CD4-positive, alpha-beta T cell treated with Interleukin-15 for 1 hour (primary cell): Measurements from ENCODE around the gene CACNA1C.

ENCODE experiments used
- DNase-seq: peaks from one replicate; pipeline ENCODE4 v3.0.0-alpha.2; 2020

CACNA1C gene

DNA sequence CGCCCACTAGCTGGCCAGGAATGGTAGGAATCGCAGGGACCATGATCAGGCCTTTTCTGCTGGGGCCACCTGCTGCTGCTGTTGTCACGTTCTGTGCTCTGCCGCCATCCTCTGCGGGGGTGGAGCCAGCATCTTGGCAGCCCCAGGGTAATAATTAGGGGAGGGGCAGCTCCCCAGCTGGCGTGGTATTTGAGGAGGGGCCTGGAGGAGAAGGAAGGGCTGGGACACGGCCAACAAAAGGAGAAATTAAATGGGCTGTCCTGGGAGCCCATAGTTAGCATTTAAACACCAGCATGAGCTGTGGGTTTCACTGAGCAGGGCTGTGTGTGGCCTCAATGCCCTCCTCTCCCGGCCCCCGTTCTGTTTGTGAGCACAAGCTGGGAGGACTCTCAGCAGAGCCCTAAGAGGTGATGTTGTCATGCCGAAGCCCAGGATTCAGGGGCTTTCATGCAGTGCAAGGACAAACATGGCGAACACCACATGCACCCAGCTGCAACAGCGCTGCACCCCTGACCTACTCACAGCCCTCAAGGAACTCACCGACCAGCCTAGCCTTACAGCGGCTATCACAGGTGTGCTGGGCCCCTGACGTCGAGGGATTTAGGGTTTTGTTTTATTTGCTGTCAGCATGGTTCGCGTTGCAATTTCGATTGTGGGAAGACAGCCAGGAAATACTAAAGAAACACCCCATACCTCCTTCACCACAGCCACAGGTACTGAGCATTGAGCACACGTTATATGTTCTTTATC lies 324.3 kb downstream of the CACNA1C start:
- DNase-seq: no peak

DNA sequence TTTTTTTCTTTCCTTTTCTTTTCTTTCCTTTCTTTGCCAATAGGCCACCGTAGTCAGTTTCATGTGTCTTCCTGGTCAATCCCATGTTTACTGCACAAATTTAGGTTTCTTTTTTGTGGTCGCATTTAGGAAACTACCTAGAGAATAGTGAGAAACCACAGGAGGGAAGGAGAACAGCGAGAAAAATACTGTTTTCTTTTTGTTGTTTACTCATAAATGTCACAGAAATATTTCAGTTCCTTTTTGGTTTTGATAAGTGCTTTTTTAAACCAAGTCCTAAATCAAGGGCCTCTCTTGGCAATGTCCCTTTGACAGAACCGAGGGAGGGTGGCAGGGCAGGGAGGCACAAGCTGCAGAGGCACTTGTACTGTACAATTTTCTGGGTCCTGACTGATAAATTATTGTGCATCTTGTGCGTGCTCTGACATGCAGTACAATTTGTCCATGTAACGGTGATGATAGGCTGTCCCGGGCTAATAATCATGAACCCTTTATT lies 326.1 kb downstream of the CACNA1C start:
- DNase-seq: no peak

DNA sequence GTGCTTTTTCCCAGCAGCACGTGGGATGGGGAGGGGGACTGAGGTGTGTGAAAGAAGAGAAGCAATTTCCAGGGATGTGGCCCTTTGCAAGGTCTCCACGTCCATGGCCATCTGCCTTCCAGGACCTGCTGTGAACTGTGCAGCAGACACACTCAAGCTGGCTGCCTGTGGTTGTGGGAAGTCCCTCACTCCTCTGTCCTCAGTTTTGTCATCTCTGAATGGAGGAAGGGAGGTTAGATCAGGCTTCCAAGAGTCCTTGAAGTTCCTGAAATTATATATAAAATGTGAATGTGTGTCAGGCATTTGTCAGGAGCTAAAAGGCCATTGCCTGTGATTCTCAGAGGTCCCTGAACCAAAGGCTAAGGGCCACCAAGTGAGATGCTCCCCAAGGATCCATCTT lies 328.2 kb downstream of the CACNA1C start:
- DNase-seq: no peak

DNA sequence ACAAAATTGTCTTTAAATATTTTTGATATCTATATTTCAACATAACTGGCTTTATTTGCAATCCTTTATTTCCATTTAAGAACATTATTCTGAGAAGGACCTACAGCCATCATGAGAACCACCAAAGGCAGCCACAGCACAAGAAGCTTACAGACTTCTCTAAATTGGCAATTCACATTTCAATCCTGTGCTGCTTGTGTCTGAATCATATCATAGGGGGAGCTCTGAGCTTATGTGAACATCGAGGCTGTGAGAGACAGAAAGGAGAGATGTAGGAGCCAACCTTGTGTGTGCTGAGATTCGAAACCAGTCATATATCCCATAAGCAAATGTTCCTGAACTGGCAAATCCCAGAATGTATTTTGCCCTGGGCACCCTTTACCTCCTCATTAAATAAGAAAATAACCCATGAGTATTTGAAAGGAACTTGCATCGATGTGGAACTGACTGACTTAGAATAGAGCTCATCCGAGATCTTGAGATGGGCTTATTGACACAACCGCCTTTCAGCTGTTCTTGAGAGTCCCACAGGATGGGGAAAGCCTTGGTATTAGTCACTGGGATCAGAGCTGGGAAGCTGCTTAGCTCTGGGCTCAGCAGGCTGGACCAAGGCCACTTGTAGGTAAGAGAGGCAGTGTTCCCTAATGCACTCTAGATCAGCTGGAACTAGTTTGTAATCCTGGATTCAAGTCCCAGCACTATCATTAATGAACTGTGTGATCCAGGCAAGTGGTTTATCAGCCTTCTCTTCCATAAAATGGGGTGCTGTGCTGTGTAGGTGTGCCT lies 329.8 kb downstream of the CACNA1C start:
- no peak for DNase-seq

DNA sequence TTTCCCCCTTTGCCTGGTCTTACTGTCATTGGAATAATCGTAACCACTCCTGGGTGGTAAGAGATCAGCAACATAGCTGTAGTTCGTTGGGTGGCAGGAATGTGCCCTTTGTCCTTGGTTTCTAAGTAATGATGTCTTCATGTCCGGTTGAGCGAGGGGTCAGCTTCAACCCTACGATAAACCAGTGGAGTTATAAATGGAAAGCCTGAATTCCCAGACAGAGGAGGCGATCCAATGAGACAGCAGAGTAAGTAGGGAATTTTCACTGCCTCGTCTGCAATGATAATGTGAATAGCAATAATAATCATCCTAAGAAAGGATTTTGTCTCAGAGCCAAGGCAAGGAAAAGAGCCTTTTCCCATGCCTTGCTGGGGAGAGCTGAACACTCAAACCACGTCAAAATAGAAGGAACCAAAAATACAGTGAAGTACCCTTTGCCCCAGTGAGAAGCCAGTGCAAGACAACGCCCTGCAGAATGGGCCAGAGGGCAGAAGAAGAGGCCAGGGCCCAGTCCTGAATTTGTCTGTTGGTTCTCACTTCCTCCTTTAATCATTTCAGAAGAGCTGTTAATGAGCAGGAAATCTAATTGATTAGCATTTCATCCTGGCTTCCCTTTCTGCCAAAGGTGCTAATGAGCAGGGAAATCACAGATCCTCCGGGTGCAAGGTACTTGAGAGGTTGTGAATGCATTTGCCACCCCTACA lies 330.7 kb downstream of the CACNA1C start:
- DNase-seq: no peak

DNA sequence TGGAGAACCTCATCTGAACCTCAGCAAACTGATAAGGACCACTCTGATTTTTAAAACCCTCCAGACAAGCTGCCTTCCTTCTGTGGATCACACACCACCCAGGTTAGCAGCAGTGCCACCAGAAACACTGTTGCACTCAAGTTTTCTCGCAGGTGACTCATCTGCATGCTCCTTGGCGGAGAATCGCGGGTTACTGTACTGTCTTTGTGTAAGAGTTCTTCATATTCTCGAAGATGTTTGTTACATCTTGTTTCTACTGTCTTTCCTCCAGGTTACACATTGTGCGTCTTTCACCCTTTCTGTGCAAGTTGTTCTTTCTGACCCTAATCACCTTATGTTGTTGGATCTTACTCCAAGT lies 331.2 kb downstream of the CACNA1C start:
- DNase-seq: no peak

DNA sequence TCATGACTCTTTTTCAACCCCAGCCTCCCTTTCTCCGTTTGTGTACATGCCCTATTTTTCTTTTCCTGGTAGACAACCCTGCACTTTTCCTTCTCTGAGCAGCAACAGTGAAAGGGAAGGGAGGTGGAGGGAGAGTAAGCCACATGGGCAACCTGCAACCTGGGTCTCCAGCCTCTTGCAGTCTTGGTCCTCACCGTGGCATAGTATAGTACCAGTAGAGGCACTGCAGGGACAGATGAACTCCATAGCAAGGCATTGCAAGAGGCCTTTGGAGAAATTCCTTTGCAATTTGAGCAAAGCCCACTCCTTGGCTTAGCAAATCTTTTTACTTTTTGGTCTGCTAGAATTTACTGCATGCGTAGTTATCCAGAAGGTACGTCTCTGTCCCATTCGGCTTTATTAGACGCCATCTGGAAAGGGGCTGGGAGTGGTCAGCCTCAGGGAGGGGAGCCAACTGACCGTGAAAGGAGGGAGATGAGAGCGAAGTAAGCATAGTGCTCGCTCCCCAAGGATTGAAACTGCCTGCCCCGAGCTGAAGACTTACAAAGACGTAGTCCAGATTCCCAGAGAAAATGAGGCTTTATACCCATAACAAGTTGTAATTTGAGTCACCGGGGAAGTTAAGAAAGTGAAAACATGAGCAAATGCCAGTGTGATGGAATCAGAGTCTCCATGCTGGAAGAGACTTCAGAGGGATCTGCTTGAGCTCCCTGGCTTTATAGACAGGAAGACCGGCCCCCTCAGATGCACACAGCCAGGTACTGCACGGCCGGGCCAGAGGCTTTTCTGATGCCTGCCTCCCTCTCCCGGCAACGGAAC lies 332.0 kb downstream of the CACNA1C start:
- no peak for DNase-seq

DNA sequence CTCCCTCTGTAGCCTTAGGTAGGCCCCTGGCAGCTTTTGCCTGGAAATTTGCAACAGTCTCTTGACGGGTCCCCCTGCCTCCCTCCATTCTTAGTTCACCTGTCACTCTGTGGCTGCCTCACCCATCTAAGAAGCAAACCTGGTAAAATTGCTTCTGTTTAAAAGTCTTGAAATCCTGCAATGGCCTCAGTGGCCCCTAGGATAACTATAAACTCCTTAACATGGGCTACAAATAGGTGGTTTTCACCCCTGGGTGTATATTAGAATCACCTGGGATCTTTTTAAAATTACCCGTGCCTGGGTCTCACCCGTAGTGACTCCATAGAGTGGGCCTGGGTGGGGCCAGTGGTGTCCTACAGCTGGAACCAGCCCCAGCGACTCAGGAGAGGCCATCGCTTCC lies 332.7 kb downstream of the CACNA1C start:
- DNase-seq: no peak

DNA sequence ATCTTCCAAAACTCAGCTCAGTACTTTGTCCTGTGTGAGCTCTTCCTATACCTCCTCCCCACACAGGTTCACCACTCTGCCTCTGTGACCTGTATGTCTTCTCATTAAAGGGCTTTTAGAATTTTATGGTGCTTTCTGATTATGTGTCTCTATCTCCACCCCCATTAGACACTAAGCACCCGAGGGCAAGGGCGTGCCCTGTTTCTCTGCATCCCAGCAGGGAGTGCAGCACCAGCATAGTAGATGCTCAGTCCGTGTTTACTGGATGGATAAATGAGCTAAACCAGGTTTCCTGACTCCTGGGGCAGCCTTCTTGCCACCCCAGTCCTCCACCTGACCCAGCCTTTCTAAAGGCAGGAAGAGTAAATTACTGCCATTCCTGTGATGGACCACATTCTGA lies 333.8 kb downstream of the CACNA1C start:
- DNase-seq: no peak

DNA sequence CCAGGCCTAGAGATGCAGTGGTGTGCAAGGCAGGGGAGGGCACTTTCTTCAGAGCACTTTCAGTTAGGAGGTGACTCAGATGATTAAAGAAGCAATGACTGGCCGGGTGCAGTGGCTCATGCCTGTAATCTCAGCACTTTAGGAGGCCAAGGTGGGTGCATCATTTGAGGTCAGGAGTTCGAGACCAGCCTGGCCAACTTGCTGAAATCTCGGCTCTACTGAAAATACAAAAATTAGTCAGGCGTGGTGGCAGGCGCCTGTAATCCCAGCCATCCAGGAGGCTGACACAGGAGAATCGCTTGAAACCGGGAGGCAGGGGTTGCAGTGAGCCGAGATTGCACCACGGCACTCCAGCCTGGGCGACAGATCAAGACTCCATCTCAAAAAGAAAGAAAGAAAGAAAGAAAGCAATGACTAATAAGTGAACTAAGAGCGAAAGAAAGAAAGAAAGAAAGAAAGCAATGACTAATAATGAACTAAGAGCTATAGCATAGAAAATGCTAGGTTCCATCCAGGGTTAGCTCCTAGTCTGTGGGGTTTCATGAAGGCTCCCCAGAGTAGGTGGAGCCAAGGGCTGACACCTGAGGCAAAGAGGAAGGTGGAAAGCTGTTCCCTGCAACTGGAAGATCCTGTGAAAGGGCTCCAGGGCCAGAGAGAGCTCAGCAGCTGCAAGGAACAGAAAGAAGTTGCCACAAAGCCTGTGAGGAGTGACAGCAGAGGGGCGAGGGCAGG lies 334.5 kb downstream of the CACNA1C start:
- no peak for DNase-seq

DNA sequence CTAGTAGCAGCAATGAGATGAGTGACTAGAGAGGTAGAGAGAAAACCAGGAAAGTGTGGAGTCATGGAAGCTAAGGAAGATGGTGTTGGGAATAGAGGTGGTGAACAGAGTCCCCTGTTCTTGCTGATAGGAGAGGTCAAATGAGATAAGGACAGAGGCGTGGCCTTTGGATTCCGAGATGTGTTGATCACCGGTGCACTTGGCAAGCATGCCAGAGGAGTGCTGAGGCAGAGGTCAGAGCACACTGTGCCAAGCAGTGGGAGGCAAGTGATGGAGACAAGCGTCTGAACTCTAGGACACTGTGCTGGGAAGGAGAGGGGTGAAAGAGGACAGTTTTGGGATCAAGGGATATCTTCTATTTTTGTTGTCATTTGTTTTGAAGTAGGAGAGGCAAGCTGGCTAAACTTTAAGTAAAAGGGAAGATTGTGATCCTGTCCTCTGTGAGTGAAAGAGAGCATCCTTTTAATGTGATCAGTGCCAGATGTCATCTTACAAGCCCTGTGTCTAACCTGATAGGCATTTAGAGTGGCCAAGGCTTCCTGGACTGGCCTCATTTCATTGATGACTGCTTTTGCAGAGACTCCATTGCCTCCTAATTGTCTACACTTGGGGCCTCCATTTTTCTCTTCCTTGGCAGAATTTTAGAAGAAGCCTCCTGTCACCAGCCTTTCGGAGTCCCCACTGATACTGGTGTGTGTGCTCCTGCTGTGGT lies 336.4 kb downstream of the CACNA1C start:
- no peak for DNase-seq

DNA sequence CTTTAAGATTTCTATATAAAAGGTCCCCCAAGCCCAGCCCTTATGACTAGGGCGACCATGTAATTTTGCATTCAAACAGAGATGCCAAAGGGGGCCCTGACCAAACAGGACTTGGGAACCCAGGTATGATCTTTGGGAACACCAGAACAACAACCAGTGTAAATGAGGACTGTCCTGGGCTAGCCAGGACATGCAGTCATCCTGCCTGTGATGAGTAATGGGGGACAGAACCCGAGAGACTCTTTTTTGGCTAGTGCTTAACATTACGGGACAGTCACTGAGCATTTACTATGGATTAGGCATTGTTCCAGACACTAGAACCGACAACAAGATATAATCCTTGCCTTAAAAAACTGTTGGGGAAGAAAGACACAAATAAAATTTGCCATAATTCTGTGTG lies 337.3 kb downstream of the CACNA1C start:
- DNase-seq: no peak

DNA sequence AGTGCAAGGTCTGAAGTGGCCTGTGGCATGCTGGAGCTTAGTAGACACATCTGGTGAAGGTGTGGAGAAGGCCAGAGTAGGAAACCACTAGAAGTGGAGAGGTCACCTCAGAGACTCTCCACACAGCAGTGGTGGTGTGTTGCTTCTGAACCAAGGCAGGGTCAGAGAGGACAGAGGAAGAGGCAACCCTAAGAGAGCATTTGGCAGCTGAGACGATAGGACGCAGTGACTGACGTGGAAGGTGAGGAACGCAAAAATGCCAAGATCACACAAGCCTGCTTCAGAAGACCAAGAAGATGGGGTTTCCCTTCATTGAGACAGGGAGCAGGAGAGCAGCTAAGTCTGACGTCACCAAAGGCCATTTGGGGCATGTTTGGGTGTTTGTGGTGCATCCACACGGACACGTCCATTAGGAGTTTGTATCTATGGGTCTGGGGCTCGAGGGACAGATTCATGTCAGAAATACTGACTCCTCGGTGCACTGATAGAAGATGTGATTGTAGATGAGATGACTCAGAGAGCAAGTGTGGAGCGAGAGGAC lies 338.1 kb downstream of the CACNA1C start:
- no peak for DNase-seq

DNA sequence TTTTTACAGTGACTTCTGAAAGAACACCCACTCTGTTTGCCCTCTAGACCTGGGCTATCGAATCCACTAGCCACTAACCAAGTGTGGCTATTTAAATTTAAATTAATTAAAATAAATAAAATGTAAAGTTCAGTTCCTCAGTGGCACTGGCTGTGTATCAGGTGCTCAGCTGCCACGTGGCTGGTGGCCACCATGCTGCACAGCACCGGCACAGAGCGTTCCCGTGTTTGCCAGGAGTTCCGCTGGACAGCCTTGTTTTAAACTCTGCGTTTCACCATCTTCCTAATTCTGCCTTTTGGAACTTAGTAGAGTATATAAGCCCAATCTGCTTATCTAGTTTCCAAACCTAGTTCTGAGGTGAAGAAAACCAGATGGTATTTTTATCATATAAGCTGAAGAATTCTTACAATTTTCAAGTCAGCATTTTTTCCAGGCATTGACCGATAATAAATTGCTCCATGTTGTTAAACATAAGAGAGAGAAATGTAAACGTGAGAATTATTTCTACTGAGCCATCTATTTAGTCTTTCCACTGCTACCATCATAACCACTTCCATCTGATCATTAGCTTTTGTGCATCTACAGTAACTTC lies 339.0 kb downstream of the CACNA1C start:
- DNase-seq: no peak

DNA sequence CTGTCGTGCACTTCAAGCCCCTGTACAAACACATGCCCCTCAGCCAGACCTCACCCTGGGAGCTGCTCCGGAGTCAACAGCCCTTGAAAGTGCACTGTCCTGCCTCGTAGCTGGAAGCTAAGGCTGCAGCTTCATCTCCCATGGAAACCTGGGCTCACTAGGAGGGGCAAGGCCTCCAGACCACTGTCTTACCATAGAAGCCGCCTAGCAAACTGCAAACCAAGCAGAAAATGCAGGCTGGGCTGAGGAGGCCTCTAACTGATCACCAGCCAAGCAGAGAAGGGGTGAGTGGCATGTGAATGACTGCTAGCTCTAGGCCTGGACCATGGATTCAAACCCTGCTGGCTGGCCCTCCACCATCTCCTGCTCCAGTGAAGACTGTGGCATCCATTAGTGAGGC lies 340.2 kb downstream of the CACNA1C start:
- no peak for DNase-seq

DNA sequence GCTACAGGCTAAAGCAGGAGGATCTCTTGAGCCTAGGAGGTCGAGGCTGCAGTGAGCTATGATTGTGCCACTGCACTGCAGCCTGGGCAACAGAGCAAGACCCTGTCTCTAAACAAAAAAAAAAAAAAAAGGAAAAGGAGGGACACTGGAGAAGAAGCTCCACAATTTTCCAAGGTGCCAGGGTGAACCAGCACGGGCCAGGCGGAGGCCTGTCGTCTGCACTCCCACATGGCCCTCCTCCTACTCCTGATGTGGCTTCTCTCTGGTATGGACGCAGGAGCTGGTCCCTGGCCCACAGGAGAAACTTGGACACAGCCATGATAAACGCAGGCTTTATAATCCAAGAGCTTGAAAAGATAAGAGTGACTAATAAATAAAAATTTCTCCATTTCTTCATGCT lies 341.2 kb downstream of the CACNA1C start:
- no peak for DNase-seq

DNA sequence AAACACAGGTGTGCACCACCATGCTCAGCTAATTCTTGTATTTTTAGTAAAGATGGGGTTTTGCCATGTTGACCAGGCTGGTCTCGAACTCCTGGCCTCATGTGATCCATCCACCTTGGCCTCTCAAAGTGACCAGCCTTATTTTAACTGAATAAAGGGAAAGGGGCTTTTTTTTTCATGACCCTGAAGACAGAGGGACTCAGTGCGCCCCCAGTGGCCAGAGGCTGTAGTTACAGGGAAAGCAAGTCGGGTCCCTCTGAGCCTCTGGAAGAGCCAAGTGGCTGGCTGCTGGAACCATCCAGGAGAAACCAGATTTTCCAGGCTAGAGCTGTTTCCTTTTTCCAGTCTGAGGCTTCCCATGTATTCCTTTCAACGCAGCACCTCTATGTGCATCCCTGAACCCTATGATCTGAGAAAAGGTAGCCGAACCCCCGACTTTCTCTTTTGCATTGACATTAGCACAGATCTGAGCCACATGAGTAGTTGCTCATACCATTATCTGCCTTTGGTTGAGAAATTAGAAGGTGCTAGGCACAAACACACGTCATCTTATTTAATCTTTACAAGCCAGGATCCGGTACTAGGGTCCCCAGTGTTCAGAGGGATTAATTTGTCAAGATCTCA lies 342.7 kb downstream of the CACNA1C start:
- no peak for DNase-seq

DNA sequence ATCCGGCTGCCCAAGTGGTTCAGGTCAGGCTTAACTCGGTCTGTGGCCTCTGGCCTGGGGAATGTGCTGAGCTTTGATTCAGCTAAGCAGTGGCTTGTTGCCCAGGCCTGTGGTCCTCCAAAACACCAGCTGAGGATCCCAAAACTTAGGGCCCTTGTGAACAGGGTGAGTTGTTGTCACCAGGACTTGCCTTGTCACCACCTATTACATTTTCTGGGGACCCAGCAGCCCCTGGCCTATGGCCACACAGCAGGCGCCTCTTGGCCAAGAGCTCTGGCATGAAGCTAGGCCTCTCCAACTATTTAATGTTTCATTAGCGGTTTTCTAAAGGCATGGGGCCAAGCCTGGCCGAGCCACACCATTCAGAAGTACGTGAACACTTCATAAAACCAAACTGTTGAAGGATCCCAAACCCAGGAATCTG lies 343.7 kb downstream of the CACNA1C start:
- no peak for DNase-seq

DNA sequence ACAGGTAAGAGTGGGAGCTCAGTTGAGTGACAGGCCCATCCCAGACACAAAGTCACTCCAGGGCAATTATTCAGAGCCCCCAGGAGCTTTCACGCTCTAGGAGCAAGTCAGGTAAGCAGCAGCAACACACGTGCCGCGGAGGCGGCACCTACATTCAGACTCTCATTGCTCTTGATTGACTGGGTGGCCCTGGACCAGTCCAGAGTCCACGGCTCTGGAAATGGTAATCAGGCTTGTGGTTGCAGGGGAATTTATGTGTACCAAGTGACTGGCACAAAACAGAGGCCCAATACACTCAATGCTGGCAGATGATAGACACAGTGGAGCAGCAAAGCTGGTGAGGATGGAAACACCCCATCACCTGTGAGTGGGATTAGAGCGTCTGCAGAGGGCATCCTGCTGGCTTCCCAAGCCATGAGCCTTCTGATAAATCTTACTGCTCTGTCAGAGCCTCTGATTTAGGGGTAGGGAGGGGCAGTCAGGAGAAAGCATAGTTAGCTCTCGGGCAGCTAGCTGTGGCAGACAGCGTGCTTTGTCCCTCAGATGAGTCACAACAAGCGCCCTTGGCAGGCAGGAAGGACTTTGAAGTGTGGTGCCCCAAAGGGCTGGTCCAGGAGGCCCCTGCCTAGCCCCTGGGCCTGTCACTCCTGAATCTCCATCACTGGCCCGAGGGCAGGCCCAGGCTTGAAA lies 344.7 kb downstream of the CACNA1C start:
- no peak for DNase-seq

DNA sequence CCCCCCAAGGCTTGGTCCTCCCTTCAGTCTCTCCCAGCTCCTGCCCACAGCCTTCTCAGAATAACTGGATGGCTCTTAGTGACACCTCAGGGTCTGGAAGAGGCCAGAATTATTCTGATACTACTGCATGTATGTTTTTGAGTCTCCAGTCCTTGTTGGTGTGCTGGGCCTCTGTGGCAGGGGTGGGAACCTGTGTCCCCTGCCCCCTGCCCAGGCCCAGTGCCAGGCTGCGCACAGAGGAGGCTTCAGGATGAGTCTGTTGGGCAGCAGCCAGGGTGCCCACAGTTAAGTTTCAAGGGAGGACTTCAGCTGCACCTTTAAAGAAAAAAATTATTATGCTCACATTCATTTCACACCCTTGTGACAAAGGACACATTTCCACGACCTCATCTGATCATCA lies 348.3 kb downstream of the CACNA1C start:
- DNase-seq: no peak
